ENCODE data around the gene MORN4. TPM values are rescaled to one million over a fixed set of nuclear protein-coding genes. Genes with fewer than 3 reads are reported as not detected.

MORN4 gene
- total RNA-seq, 1 donor from 2014 or later: 1.9 TPM

- no peak for DNase-seq (ENCODE audit: low spot score)
- Mint-ChIP-seq H3K9me3 (no peaks in the 10 kb centered on the region), H3K4me1 (ENCODE audit: low read depth) (peaks cover 24% of the 10 kb centered on the region), H3K27me3 (ENCODE audit: insufficient read depth) (peaks cover 3% of the 10 kb centered on the region), H3K36me3 (ENCODE audit: low read depth) (peaks cover 2% of the 10 kb centered on the region), H3K4me3 (no peak overlapping the region), H3K27ac (no peak overlapping the region)
- intact Hi-C loops (cut with micrococcal nuclease): no loop called here
These were observed 2.3 kb upstream of the MORN4 start for GRCh38 chr10:97635577-97635976.

GRCh38 chr10:97633921-97634320 is 621 bp upstream of the MORN4 start:
- H3K9me3 Mint-ChIP-seq: no peaks in the 10 kb centered on the region
- peak overlapping the region; percentile 96 for H3K4me3 Mint-ChIP-seq
- peaks cover 3% of the 10 kb centered on the region for H3K27me3 Mint-ChIP-seq (ENCODE audit: insufficient read depth)
- DNase-seq (ENCODE audit: low spot score): no peak
- peak overlapping the region; percentile 89 for H3K27ac Mint-ChIP-seq
- peaks cover 2% of the 10 kb centered on the region for H3K36me3 Mint-ChIP-seq (ENCODE audit: low read depth)
- H3K4me1 Mint-ChIP-seq (ENCODE audit: low read depth): peaks cover 19% of the 10 kb centered on the region
- intact Hi-C loops (cut with micrococcal nuclease): loop anchor here (1.0 to 2.0 kb wide), 7 partner anchors 7 to 300 kb away; partner anchors contain the start of genes AVPI1, FRAT2, MMS19 and UBTD1

- no peak overlapping the region for H3K4me3 Mint-ChIP-seq
- peaks cover 5% of the 10 kb centered on the region for H3K27me3 Mint-ChIP-seq (ENCODE audit: insufficient read depth)
- no peaks in the 10 kb centered on the region for H3K9me3 Mint-ChIP-seq
- H3K36me3 Mint-ChIP-seq (ENCODE audit: low read depth): peaks cover 2% of the 10 kb centered on the region
- peaks cover 19% of the 10 kb centered on the region for H3K4me1 Mint-ChIP-seq (ENCODE audit: low read depth)
- intact Hi-C loops (cut with micrococcal nuclease): no loop called here
- H3K27ac Mint-ChIP-seq: no peak overlapping the region
- no peak for DNase-seq (ENCODE audit: low spot score)
These were observed 2.2 kb downstream of the MORN4 start for GRCh38 chr10:97631098-97631497.

- no peaks in the 10 kb centered on the region for H3K9me3 Mint-ChIP-seq
- no peak for DNase-seq (ENCODE audit: low spot score)
- peaks cover 19% of the 10 kb centered on the region for H3K4me1 Mint-ChIP-seq (ENCODE audit: low read depth)
- H3K36me3 Mint-ChIP-seq (ENCODE audit: low read depth): peaks cover 2% of the 10 kb centered on the region
- no peak overlapping the region for H3K27ac Mint-ChIP-seq
- H3K27me3 Mint-ChIP-seq (ENCODE audit: insufficient read depth): peaks cover 5% of the 10 kb centered on the region
- intact Hi-C loops (cut with micrococcal nuclease): no loop called here
- no peak overlapping the region for H3K4me3 Mint-ChIP-seq
These were observed 4.0 kb downstream of the MORN4 start for GRCh38 chr10:97629289-97629688.

- no peaks in the 10 kb centered on the region for H3K9me3 Mint-ChIP-seq
- intact Hi-C loops (cut with micrococcal nuclease): no loop called here
- no peak overlapping the region for H3K27ac Mint-ChIP-seq
- DNase-seq (ENCODE audit: low spot score): no peak
- H3K4me1 Mint-ChIP-seq (ENCODE audit: low read depth): peaks cover 10% of the 10 kb centered on the region
- peaks cover 3% of the 10 kb centered on the region for H3K27me3 Mint-ChIP-seq (ENCODE audit: insufficient read depth)
- no peak overlapping the region for H3K4me3 Mint-ChIP-seq
- peaks cover under 1% of the 10 kb centered on the region for H3K36me3 Mint-ChIP-seq (ENCODE audit: low read depth)
These were observed 5.1 kb downstream of the MORN4 start for GRCh38 chr10:97628228-97628627.

- Mint-ChIP-seq H3K27me3 (ENCODE audit: insufficient read depth) (peaks cover 3% of the 10 kb centered on the region), H3K4me1 (ENCODE audit: low read depth) (peaks cover 5% of the 10 kb centered on the region), H3K4me3 (no peak overlapping the region), H3K27ac (no peak overlapping the region), H3K9me3 (no peaks in the 10 kb centered on the region), H3K36me3 (ENCODE audit: low read depth) (no peaks in the 10 kb centered on the region)
- intact Hi-C loops (cut with micrococcal nuclease): no loop called here
- DNase-seq (ENCODE audit: low spot score): no peak
These were observed 5.6 kb downstream of the MORN4 start for GRCh38 chr10:97627731-97628130.

- intact Hi-C loops (cut with micrococcal nuclease): no loop called here
- Mint-ChIP-seq H3K9me3 (no peaks in the 10 kb centered on the region), H3K27me3 (ENCODE audit: insufficient read depth) (peaks cover 3% of the 10 kb centered on the region), H3K4me3 (no peak overlapping the region), H3K36me3 (ENCODE audit: low read depth) (no peaks in the 10 kb centered on the region), H3K27ac (no peak overlapping the region), H3K4me1 (ENCODE audit: low read depth) (no peaks in the 10 kb centered on the region)
- DNase-seq (ENCODE audit: low spot score): no peak
These were observed 10.0 kb downstream of the MORN4 start for GRCh38 chr10:97623277-97623676.

GRCh38 chr10:97618733-97619132 is 14.6 kb downstream of the MORN4 start:
- no peak for DNase-seq (ENCODE audit: low spot score)
- Mint-ChIP-seq H3K4me1 (ENCODE audit: low read depth) (no peaks in the 10 kb centered on the region), H3K27me3 (ENCODE audit: insufficient read depth) (no peaks in the 10 kb centered on the region), H3K27ac (no peak overlapping the region), H3K4me3 (no peak overlapping the region), H3K36me3 (ENCODE audit: low read depth) (no peaks in the 10 kb centered on the region), H3K9me3 (no peaks in the 10 kb centered on the region)
- intact Hi-C loops (cut with micrococcal nuclease): no loop called here

GRCh38 chr10:97618285-97618684 is 15.0 kb downstream of the MORN4 start:
- Mint-ChIP-seq H3K4me1 (ENCODE audit: low read depth) (no peaks in the 10 kb centered on the region), H3K4me3 (no peak overlapping the region), H3K36me3 (ENCODE audit: low read depth) (no peaks in the 10 kb centered on the region), H3K27me3 (ENCODE audit: insufficient read depth) (no peaks in the 10 kb centered on the region), H3K27ac (no peak overlapping the region), H3K9me3 (no peaks in the 10 kb centered on the region)
- intact Hi-C loops (cut with micrococcal nuclease): no loop called here
- no peak for DNase-seq (ENCODE audit: low spot score)

GRCh38 chr10:97612386-97612785 is 20.9 kb downstream of the MORN4 start:
- Mint-ChIP-seq H3K36me3 (ENCODE audit: low read depth) (no peaks in the 10 kb centered on the region), H3K27ac (no peak overlapping the region), H3K4me1 (ENCODE audit: low read depth) (no peaks in the 10 kb centered on the region), H3K4me3 (no peak overlapping the region), H3K9me3 (no peaks in the 10 kb centered on the region), H3K27me3 (ENCODE audit: insufficient read depth) (no peaks in the 10 kb centered on the region)
- intact Hi-C loops (cut with micrococcal nuclease): loop anchor here (1.0 kb wide), 1 partner anchor 40 kb away; the partner anchor contains the start of gene ANKRD2
- no peak for DNase-seq (ENCODE audit: low spot score)

GRCh38 chr10:97611473-97611872 is 21.8 kb downstream of the MORN4 start:
- intact Hi-C loops (cut with micrococcal nuclease): no loop called here
- no peaks in the 10 kb centered on the region for H3K4me1 Mint-ChIP-seq (ENCODE audit: low read depth)

GRCh38 chr10:97608991-97609561 is 24.2 kb downstream of the MORN4 start:
- no peaks in the 10 kb centered on the region for H3K9me3 Mint-ChIP-seq
- no peaks in the 10 kb centered on the region for H3K4me1 Mint-ChIP-seq (ENCODE audit: low read depth)
- no peaks in the 10 kb centered on the region for H3K36me3 Mint-ChIP-seq (ENCODE audit: low read depth)
- H3K27me3 Mint-ChIP-seq (ENCODE audit: insufficient read depth): no peaks in the 10 kb centered on the region
- H3K4me3 Mint-ChIP-seq: no peak overlapping the region
- intact Hi-C loops (cut with micrococcal nuclease): no loop called here
- DNase-seq (ENCODE audit: low spot score): no peak
- H3K27ac Mint-ChIP-seq: no peak overlapping the region

More at GRCh38 chr10:97611473-97611872, 21.8 kb downstream of the MORN4 start:
- H3K27ac Mint-ChIP-seq: no peak overlapping the region
- H3K4me3 Mint-ChIP-seq: no peak overlapping the region
- H3K27me3 Mint-ChIP-seq (ENCODE audit: insufficient read depth): no peaks in the 10 kb centered on the region
- no peaks in the 10 kb centered on the region for H3K9me3 Mint-ChIP-seq
- no peak for DNase-seq (ENCODE audit: low spot score)
- H3K36me3 Mint-ChIP-seq (ENCODE audit: low read depth): no peaks in the 10 kb centered on the region

- H3K27me3 Mint-ChIP-seq (ENCODE audit: insufficient read depth): no peaks in the 10 kb centered on the region
- H3K27ac Mint-ChIP-seq: no peak overlapping the region
- H3K4me1 Mint-ChIP-seq (ENCODE audit: low read depth): no peaks in the 10 kb centered on the region
- intact Hi-C loops (cut with micrococcal nuclease): no loop called here
- no peaks in the 10 kb centered on the region for H3K36me3 Mint-ChIP-seq (ENCODE audit: low read depth)
- DNase-seq (ENCODE audit: low spot score): no peak
- H3K4me3 Mint-ChIP-seq: no peak overlapping the region
- H3K9me3 Mint-ChIP-seq: no peaks in the 10 kb centered on the region
These were observed 26.1 kb downstream of the MORN4 start for GRCh38 chr10:97607095-97607636.

Measured in activated T-helper 1 cell treated with anti-CD3 and anti-CD28 coated beads, Interleukin-12 subunit alpha, Interleukin-12 subunit beta, Interleukin-2, Interleukin-4 antibody, amounts not matched to agents 30 ng/mL and 10 ng/mL and 1 ng/mL, durations not matched to agents 14 hours and 24 hours and 36 hours (primary cell).